AG08395 (cell line): ENCODE measurements around the gene IL2RA.
"Not testable (repeated sequence)": the region's sequence is repeated elsewhere in the genome, so short reads cannot be mapped to it uniquely, and the experiment has no call there.

Source experiments
- DNase-seq: peaks from one replicate; pipeline ENCODE4 v3.0.0; 2012; ENCODE audit warnings: mixed read lengths, low spot score

Gene IL2RA

DNA sequence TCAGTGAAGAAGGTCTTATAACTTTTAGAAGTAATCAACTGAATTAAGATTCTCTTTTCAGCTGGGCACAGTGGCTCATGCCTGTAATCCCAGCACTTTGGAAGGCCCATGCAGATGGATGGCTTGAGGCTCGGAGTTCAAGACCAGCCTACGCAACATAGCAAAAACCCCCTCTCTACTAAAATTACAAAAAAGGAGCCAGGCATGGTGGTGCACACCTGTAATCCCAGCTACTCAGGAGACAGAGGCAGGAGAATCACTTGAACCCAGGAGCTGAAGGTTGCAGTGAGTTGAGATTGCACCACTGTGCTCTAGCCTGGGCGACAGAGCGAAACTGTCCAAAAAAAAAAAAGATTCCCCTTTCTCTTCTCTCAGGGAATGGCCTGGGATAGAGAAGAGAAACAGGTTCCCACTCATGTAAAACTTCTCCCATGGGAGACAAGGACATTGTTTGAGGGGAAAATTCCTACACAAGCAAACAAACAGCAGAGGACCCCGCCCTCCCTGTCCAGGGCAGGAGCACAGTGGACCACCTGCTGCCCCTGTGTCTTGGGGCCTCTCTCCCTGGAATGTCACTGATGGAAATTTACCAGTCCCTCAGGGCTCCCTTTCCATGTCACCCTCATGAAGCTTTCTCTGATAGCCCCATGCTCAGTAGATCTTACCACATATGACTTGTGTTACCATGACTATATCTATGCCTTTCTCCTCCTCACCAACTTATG is 5.6 kb downstream of the IL2RA start:
- no peak for DNase-seq

DNA sequence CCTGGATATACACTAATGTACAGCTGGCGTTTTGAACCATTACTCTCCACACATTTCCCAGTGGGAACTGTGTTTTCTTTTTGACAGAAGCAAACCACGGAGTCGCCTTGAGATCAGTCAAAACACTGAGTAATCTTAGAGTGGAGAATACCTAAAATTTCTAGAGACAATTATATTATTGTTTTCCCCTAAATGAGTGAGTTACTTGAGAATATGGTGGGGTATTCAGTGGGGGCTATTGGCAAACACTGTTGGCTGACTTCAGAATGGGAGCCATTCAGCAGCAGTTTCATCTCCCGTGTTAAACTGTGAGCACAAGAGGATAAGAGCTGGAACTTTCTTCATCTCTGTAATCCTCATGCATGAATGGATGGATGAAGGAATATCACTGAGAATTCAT is 6.2 kb downstream of the IL2RA start:
- DNase-seq: no peak

DNA sequence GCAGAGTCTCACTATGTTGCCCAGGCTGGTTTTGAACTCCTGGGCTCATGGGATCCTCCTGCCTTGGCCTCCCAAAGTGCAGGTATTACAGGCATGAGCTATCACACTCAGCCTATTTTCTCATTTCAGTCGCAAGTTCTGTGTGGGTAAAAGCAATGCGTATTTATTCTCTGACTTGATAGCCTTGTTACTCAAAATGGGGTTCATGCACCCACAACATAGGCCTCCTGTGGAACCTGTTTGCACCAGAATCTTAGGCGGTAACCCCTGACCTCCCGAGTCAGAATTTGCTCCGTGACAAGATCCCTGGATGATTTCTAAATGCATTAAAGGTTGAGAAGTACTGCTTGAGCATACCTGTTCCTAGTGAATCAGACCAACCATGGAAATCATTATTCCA is 7.3 kb downstream of the IL2RA start:
- no peak for DNase-seq

DNA sequence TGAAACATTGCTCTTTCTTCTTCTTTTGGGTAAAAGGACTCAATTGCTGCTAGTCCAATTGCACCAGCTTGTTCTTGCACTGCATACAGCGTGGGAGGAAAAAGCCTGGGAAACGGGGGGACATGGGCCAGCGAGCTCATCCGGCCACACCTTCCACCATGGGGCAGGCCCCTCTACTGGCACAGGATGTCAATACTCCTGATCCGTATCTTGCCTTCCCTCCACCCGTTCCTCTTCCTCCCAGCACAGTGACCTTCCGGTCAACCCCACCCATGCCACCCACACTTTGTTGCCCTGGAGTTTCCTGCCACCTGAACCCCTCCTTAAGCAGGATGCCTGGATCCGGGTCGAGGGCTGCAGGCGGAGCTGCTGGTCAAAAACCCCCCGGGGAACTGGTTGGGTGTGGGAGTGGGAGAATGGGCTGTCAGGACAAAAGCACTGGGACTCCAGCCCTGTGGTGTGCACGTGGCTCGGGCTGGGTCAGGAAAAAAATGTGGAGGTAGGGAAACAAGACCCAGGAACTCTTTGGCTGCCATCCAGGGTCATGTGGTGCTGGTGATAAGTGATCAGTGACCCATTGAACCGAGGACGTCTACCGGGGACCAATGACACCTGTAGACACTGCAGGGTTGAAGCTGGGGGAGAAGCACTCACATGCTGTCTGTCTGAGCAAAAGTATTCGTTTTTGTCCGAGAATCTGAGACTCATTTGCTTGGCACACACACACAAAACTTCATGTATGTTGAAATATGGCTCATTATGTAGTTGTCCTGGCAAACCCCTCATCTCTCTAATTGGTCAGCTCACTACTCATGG is 8.1 kb downstream of the IL2RA start:
- no peak for DNase-seq

DNA sequence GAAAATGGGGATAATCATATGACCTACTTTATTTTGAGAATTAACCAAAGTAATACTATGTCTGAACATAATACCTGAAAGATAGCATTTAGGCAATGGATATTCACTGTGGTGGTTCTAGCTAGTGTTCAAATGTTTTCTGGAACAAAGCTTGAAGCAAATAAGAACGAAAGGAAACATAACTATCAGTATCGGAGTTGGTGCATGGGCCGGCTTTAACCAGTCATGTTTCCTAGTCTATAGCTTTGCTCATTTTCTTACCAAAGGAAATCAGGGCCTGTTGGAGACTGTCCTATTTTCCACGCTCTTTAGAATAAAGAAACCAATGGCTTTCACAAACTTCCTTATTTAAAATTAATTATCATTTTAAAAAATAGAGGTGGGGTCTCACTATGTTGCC is 8.9 kb downstream of the IL2RA start:
- no peak for DNase-seq

DNA sequence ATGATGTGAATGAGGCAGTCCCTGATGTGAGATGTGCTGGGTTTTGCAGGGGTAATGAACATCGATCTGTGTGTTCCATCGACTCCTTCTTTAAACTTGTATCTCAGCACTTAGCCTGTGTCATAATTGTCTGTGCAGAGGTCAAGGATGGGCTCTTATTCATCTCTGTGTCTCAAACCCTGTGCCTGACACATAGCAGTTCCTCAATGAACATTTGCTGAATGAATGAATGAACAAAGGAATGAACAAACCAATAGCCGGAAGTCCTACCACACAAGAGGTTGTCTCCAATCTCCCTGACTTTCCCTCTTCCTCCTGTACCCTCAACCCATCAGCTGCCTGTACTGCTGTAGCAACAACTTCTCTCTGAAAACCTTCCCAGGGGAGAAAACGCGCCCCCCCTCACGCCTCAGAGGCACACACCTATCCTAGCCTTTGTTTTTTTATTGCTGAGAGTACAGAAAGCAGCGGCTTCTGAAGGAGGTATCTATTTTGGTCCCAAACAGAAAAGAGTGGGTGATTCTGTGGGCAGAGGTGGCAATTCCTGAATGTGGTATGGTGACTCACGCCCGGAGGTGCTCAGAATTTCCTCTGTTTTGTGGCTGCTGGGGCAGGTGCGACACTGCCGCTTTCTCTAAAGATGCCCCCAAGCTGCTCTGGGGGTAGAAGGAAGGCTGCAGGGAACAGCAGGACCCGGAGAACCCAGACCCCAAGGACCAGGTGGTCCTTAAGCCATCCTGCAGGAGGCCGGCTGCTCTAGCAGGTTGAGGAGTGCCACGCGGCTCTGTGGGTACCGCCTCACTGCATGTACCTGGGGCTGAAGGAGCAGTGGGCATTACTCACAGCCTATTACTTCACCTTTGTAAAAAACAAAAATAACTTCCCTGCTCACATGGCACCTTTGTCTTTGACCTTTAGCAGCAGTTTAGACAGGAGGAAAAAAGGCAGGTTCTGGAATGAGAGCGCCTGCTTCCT is 9.6 kb downstream of the IL2RA start:
- DNase-seq: no peak

DNA sequence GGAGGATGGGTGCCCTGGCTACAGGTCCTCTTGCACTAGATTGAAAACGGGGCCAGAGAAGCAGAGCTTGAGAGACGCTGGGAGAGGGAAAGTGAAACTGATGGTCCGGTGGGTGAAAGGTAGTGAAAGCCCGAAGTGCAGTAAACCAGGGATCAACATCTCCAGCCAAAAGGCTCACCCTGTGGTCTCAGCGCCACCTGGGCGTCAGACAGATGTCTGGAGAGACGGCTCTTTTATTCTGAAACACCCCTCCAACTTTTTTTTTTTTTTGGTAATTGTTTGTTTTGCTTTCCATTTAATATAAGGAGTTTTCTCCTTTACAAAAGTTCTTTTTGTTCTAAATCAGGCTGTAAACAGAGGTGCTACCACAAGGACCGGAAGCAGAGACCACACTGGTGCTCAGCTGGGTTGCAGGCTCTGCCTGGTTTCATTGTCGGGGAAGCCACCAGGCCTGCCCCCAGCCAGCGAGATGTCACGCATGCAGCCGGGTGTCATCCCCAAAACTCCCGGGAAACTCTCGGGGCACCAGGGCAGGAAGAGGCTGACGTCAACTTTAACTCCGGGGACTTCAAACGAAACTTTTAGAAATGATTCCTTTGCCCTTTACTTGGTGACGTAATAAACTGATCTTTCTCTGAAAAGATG is 11.2 kb downstream of the IL2RA start:
- DNase-seq: peak; percentile 66

DNA sequence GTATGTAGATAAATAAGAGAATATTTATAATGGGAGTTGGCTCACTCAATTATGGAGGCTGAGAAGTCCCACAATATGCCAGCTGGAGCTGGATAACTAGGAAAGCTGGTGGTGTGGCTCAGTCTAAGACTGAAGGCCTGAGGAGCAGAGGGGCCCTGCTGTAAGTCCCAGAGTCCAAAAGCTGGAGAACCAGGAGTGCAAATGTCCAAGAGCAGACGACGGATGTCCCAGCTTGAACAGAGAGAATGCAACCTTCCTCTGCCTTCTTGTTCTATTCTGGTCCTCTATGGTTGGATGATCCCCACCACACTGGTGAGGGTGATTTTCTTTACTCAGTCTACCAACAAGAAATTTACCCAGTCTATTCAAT is 13.2 kb downstream of the IL2RA start:
- no peak for DNase-seq

DNA sequence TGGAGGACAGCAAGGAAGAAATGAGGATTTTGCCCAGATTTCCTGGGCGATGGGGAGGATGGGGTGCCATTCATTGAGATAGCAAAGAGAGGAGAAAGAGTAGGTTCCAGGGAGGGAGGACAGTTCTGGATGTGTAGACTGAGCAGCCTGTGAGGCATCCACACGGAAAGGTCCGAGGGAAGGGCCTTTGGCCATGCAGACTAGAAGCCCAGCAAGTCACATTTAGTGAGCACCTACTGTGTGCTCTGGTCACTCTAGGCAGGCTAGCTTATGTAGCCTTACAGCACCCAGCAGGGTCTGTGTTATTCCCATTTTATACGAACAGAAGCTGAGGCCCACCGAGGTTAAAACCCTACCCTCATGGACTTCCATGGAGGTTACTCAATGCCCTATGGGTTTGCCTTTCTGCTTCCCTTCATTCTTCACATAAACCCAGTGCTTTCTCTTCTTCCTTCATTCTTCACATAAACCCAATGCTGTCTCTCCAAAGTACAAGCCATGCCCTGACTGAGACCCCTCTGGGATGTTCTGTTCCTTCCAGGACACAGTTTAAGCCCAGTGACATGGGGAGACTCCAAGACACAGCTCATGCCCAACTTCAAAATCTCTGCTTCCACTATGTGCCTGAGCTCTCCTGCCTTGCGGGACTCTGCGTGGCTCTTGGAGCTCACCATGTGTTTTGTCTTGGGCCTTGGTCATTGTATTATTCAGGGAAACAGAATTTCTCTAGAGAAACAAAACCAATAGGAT is 13.7 kb downstream of the IL2RA start:
- DNase-seq: no peak

DNA sequence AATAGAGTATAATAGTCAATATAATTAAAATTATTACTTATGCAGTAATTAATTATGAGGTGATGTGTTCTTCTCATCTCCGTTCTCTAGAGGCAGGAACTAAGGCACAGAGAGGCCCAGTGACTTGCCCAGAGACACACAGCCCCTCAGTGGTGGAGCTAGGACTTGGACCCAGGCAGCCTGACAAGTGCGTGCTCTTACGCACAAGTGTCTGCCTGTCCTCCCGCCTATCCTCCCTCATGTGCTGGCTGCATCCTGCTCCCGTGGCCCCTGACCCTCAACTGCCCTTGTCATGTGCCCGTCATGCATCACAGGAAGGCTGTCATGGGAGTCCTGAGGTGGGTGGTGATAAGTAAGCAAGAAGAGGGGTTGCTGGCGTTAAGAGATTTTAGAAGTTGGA is 14.3 kb downstream of the IL2RA start:
- DNase-seq: no peak

DNA sequence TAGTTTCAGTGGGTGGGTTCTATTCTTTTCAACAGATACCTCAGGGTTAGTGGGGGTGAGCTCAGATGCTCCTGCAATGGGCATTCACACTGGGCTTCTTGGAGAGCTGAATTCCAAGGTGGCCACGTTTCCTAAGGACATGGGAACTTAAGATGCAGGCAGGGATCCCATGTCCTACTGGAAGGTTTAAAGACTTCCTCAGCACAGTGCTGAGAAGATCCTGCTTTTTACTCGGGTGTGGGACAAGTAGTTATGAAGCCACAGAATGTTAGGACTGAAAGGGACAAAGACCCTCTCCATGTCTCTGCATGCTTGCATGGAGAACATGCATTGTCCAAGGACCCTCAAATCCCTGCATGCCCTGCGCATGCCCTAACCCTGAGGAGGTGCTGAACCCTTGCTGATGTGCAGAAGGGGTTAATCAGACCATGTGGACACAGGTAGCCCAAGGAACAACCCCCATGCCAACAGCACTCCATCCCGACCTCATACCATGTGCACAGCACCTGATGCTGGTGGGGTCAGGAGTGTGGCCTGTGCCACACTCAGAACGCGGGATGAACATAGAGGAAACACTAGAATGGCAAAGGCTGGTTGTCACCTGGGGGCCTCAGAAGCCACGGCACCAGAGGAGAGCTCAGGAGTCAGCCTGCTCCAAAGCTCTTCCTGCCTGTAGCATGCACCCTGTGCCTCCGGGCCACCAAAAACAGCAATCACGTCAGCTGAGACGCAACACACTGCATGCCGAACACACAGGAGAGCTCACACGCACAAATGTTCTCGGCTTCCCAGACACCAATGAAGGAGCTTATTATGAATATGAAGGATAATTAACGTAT is 15.2 kb downstream of the IL2RA start:
- no peak for DNase-seq

DNA sequence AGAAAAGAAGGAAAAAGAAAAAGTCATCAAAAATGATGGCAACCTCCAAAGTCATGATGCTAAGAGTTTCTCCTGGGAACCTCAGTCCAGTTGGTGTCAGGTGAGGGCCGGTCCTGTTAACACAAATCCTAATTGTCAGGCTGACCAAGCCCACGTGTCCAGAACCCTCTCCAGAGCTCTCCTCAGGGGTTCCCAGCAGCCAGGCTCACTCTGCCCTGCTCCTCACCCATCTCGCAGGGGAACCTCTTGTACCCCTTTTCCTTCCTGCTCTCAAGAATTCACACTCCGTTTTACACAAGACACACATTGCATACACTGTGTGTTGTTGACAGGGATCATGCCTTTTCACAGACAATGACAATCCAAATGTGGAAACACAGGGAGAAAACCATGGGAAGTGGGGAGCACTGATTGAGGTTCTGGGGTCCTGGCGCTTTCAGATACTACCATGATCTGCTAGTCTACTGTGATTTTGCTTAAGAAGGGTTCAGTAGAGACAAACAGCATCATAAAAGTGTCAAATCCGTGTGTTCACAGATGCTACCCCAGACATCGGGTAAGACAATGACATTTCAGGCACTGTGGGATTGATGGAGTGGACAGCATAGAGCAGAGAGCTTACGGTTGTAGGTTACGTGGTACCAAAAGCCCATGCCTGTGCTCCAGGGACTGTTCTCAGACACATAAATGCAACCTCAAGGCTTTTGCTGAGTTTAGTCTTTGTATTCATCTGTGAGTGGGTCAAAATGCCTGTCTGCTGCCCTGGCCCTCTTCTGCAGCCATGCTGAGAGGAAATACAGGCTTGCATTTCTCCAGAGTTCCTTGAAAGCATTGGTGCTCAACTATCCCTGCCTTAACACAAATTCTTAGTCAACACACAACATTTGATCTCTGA is 16.0 kb downstream of the IL2RA start:
- DNase-seq: no peak

DNA sequence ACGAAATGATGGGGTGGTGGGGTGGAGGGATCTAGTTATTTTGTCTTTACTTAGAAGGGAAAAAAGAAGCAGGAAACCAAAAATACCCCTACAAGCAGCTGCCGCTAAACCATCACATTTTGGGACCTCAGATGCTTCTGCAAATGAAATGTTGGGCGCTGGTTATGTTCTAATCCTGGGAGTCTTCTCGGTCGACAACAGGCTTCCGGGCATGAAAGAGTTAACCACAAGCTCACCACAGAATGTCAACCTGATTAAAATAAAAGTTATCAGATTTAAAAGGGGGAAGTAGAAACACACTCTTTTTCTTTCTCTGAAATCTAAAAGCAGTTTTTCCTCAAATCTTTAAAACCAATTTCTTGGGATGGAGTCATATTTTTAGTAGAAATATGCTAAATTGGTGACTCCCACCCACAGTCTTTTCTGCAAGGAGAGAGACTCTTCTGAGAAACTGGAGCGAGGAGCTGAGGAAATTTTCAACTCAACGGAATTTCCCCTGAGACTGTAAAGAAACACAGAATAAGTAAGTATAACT is 16.8 kb downstream of the IL2RA start:
- no peak for DNase-seq

DNA sequence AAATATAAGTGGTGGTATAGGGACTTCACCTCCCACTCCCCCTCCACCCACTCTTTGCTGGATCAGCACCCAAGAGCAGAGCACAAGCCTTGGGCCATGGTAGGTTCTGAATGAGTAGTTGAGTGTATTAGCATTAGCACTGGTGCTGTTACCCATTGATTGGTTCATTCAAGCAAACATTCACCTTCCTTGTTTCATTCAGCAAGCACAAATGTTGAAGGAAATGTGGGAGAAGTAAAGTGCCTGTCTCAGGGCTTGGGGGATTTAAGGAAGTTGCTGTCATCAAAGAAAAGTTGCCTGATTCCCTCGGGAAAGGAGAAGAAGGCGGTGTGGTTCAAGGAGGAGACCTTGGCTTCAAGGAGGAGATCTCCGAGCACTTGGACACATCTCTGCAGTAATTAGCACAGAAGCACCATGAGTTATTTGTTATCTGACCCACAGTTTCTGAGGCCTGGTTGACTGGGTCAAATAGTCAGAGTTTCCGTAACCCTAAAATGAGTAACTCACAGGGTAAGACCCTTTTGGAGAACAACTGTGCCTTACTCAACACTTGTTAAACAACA is 17.3 kb downstream of the IL2RA start:
- DNase-seq: no peak

DNA sequence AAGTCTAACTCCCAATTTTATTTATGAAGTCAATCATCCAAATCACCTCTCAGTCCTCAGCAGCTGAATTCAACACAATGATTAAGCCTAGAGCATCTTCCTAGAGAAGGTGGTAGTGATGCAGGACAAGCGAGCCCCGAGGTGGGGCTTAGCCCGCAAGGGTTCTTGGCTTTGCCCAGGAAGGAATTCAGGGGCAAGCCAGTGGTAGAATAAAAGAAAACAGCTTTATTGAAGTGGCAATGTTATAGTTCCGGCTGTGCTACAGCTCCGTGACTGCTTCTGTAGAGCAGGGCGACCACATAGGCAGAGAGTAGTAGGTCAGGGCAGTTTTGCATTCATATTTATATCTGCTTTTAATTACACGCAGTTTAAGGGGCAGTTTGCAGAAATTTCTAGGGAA is 18.1 kb downstream of the IL2RA start:
- DNase-seq: no peak

DNA sequence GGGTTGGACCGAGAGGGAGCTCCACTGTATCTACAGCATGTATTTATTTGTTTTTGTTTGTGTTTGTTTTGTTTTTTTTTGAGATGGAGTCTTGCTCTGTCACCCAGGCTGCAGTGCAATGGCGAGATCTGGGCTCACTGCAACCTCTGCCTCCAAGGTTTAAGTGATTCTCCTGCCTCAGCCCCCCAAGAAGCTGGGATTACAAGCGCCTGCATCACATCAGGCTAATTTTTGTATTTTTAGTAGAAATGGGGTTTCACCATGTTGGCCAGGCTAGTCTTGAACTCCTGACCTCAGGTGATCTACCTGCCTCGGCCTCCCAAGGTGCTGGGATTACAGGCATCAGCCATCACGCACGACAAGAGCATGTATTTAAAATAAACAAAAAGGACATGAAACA is 18.8 kb downstream of the IL2RA start:
- not testable (repeated sequence) for DNase-seq

DNA sequence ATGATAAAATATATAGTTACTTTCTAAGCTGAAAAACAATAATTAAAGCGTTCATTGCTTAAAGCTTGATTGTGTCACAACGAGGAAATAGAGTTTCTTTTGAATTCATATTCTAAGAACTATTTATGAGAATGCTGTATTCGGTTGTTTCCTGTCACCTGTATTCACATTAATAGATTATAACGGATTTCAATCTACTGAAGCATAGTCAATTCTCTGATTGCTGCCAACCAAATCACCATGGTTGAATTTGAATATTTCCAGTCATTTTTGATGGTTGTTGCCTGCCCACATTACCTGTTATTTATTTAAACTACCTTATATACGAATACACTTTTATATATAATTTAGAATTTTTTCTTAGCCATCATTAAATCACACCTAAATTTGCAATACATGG is 22.0 kb downstream of the IL2RA start:
- no peak for DNase-seq

DNA sequence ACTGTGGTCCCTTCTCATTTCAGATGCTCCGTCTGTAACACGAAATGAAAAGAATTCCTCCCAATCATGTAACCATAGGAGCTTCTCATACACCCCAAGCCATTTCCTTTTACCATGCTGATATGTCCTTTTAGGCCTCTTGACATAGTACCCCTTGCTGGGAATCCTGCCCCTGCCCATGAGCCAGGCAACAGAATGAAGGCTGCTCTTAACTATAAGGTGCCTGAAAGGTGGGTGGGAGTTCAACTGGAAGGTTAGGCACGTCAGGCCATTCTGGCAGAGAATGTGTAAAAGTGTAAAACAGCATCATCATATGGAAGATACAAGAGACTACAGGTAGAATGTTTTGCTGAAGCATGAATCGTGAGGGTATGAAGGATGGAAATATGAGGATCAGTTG is 22.5 kb downstream of the IL2RA start:
- no peak for DNase-seq
